PC-9 (cell line): ENCODE data around the gene HTR3B.

Experiments used
- CTCF ChIP-seq: fragments of 200-600 bp; sonication (generic); conservative IDR thresholded peaks from 2 replicates; pipeline ENCODE4 v1.6.1; 2017; ENCODE audit warnings: mixed run types, antibody characterized with exemption, mild to moderate bottlenecking, moderate library complexity
- EZH2 ChIP-seq: fragments of 200-600 bp; sonication (generic); IDR thresholded peaks from 2 replicates; pipeline ENCODE4 v1.8.0; 2017; ENCODE audit warnings: antibody characterized with exemption, low read depth

GRCh38 chr11:113982306-113982705, 77.7 kb downstream of the HTR3B start:
- TF ChIP-seq CTCF = no peak
- TF ChIP-seq EZH2 = no peak
